GM19468 (cell line): Measurements from ENCODE around the gene SLC4A4.
"Not testable (repeated sequence)": the region's sequence is repeated elsewhere in the genome, so short reads cannot be mapped to it uniquely, and the experiment has no call there.

Experiments used
- ATAC-seq: cut with Tn5 transposase; IDR thresholded peaks from one replicate; pipeline ENCODE4 v1.9.1; 2021; ENCODE audit warnings: mild to moderate bottlenecking, moderate library complexity, moderate number of reproducible peaks; ENCODE audit not compliant: unreplicated experiment; ENCODE audit errors: extremely low read depth

SLC4A4 gene

GRCh38 chr4:71406459-71406963 is 67.7 kb downstream of the SLC4A4 start:
- ATAC-seq, result no peak

- not testable (repeated sequence) for ATAC-seq
Observed at GRCh38 chr4:71408961-71409360, 70.1 kb downstream of the SLC4A4 start.

GRCh38 chr4:71411981-71412380 is 73.2 kb downstream of the SLC4A4 start:
- no peak for ATAC-seq

- ATAC-seq, result no peak
Observed at GRCh38 chr4:71415491-71415890, 76.7 kb downstream of the SLC4A4 start.

GRCh38 chr4:71417150-71417549 is 78.3 kb downstream of the SLC4A4 start:
- no peak for ATAC-seq

- no peak for ATAC-seq
Observed at GRCh38 chr4:71426381-71427042, 87.7 kb downstream of the SLC4A4 start.

- no peak for ATAC-seq
Observed at GRCh38 chr4:71429106-71429505, 90.3 kb downstream of the SLC4A4 start.

GRCh38 chr4:71429962-71430361 is 91.1 kb downstream of the SLC4A4 start:
- ATAC-seq, result no peak

- ATAC-seq, result no peak
Observed at GRCh38 chr4:71430609-71431008, 91.8 kb downstream of the SLC4A4 start.

- ATAC-seq, result no peak
Observed at GRCh38 chr4:71440612-71441011, 101.8 kb downstream of the SLC4A4 start.

- ATAC-seq, result no peak
Observed at GRCh38 chr4:71441186-71442169, 102.7 kb downstream of the SLC4A4 start.

GRCh38 chr4:71442336-71442735 is 103.5 kb downstream of the SLC4A4 start:
- ATAC-seq, result no peak

- ATAC-seq, result no peak
Observed at GRCh38 chr4:71444395-71444794, 105.6 kb downstream of the SLC4A4 start.

GRCh38 chr4:71445811-71446210 is 107.0 kb downstream of the SLC4A4 start:
- ATAC-seq, result no peak

- ATAC-seq, result no peak
Observed at GRCh38 chr4:71446479-71447081, 107.8 kb downstream of the SLC4A4 start.

- no peak for ATAC-seq
Observed at GRCh38 chr4:71449040-71449439, 110.2 kb downstream of the SLC4A4 start.

- no peak for ATAC-seq
Observed at GRCh38 chr4:71449878-71450277, 111.1 kb downstream of the SLC4A4 start.

- ATAC-seq, result no peak
Observed at GRCh38 chr4:71453531-71453930, 114.7 kb downstream of the SLC4A4 start.

- ATAC-seq, result no peak
Observed at GRCh38 chr4:71456841-71457240, 118.0 kb downstream of the SLC4A4 start.

GRCh38 chr4:71460371-71460770 is 121.6 kb downstream of the SLC4A4 start:
- no peak for ATAC-seq

- no peak for ATAC-seq
Observed at GRCh38 chr4:71461422-71461821, 122.6 kb downstream of the SLC4A4 start.
